Measurements from ENCODE around the gene POLDIP3.

The POLDIP3 gene

DNA sequence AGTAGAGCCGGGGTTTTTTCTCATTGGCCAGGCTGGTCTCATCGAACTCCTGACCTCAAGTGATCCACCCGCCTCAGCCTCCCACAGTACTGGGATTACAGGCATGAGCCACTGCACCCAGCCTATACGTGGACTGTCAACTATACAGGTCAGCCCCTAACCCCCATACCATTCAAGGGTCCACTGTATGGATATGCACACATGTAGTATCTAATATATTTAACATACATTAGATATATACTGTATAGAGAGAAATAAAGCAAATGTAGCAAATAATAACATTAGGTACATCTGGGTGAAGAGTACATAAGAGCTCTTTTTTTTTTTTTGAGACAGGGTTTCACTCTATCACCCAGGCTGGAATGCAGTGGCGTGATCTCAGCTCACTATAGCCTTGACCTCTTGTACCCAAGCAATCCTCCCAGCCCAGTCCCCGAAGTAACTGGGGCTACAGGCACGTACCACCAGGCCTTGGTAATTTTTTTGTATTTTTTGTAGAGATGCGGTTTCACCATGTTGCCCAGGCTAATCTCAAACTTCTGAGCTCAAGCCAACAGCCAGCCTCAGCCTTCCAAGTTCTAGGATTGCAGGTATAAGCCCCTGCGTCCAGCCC is 27.2 kb upstream of the POLDIP3 start:
- DNase-seq = no peak

- no peak for DNase-seq
These were observed 25.0 kb upstream of the POLDIP3 start for GRCh38 chr22:42639541-42640241.

DNA sequence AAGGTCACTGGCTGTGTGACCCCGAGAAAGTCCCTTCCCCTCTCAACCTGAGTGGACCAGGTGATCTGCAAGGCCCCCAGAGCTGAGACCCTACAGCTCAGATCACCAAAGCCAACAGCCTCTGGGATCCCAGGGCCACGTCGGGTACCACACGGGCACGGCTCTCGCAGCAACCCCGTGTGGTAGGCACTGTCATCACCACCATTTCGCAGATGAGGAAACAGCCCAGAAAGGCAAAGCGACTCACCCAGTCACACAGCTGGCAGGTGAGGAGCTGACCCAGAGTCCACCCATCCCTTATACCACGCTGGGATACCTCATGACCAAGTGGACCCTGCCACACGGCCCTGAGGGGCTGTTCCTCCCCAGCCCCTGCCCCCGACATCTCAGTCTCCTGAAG is 22.9 kb upstream of the POLDIP3 start:
- no peak for DNase-seq

DNA sequence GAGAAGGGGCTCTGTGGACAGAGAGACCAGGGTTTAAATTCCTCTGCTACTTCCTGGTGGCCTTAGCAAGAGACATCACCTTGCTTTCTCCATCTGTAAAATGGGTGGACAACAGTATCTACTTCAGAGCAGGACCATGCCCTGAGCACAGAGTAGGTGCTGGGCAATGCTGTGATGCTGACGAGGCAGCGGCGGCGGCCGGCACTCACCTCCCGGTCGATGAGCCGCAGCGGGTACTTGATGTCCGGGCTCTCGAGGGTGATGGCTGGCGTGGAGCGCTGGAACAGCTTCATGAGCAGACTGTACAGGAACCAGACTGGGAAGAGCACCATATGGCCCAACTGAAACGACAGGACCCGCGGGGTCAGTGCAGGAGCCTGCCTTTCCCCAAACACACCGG is 21.8 kb upstream of the POLDIP3 start:
- no peak for DNase-seq

- DNase-seq = no peak
These were observed 20.8 kb upstream of the POLDIP3 start for GRCh38 chr22:42635531-42635930.

DNA sequence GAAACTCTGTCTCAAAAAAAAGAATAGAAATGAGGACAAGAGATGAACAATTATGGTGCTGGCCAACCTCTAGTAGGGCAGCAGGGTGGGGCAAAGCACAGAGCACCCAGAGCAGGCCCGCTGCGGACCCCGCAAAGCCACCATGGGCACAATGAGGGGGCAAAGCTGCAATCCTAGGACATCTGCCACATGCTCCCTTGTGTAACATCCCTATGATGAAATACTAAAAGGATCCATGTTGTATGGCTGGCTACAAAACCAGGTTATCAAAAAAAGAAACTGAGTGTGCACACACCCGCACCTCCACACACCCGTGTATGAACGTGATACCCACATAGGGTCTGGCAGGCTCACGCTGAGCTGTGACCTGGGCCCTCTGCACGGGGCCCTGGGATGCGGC is 18.3 kb upstream of the POLDIP3 start:
- no peak for DNase-seq

DNA sequence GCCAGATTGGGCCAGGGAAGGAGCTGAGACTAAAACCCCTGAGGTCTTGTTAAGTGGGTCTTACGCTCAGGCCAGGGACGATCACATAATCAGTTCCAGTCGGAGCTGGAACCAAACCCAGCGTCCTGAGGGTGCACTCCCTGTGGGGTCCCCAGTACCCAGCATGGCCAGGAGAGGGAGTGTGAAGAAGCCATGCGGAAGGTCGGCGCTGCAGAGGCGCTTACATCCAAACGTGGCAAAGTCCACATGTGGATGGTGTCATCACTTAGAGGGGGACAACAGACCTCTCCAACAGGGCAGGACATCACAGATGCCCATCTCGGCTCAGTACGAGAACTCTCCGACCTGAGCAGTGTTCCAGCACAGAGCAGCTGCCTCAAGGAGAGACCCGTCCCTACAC is 17.4 kb upstream of the POLDIP3 start:
- no peak for DNase-seq

DNA sequence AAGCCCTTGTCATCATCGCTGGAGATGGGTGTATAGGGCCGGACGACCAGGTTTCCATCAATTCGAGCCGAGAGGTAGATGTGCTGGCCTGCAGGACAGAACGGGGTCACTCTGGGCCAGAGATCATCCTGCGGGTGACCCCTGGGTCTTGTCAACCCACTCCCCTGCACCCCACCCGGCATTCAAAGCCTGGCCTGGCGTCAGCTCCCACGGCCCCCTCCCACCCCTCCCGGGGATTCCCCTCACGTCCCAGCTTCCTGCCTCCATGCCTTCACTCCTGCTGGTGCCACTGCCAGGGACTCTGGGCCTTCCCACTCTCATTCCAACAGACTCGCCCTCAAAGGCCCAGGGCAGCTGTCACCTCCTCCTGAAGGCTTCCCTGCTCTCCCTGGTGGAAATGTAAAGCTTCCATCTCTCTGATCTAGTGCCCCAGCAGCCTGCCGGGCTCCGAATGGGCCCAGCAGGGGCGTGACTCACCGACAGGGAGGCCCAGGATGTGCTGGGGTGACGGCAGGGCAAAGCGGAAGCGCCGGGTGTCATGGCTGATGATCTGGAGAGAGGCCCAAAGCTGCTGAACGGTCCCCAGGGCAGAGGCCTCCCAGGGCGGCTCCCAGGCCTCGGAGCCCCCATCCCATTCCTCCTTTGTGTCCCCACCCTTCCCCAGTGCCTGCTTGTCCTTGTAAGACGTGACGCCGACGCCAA is 16.4 kb upstream of the POLDIP3 start:
- DNase-seq = no peak

DNA sequence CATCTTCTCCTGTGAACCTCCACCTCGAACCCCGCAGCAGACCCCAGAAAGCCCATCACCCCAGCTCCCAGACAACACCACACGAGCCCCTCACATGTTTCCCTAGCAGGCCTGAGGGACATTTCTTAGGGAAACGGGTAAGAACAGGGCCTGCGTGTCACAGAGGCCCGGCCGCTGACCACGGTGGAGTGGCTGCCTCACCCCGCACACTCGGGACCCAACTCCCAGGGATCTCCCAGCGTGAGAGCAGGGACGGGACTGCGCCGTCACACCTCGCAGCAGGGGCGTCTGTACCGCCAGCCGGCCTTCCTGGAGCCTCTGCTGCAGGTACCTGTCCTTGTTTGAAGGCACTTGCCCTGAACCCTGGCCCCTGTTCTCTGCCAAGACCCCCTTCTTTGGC is 15.5 kb upstream of the POLDIP3 start:
- no peak for DNase-seq

DNA sequence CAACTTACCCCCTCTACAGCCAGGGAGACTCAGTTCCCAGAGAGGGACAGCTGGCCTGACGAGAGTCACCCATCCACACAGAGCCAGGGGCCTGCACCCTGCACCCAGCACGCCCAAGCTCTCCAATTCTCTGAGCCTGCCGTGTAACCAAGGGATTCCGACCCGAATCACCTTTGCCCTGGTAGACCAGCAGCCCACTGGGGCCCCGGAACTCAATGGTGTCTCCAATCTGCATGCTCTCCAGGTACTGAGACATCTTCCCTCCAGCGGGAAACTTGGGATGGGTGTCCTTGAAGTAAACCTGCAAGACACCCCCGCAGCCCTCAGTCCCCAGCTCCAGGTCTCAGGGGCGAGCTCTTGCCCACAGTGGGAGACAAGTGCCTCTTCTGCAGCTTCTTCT is 13.3 kb upstream of the POLDIP3 start:
- no peak for DNase-seq

GRCh38 chr22:42626951-42627625 is 12.4 kb upstream of the POLDIP3 start:
- no peak for DNase-seq

DNA sequence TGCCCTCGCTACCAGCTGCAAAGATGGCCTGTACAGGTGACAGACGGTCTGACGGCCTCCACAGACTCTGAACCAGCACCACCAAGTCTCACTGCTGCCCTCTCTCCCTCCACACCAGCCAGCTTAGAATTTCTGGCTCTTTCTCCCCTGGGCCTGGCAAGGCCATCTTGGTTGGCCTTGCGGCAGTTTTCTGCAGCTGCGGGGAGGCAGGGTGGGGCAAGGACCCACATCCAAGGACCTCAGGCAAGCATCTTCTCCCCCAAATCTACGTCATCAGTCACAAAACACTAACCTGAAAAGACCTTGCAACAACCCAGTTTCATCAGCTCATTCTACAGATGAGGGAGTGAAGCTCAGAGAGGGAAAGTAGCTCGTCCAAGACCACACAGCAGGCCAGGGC is 11.7 kb upstream of the POLDIP3 start:
- DNase-seq = no peak

GRCh38 chr22:42625416-42625815 is 10.7 kb upstream of the POLDIP3 start:
- no peak for DNase-seq

DNA sequence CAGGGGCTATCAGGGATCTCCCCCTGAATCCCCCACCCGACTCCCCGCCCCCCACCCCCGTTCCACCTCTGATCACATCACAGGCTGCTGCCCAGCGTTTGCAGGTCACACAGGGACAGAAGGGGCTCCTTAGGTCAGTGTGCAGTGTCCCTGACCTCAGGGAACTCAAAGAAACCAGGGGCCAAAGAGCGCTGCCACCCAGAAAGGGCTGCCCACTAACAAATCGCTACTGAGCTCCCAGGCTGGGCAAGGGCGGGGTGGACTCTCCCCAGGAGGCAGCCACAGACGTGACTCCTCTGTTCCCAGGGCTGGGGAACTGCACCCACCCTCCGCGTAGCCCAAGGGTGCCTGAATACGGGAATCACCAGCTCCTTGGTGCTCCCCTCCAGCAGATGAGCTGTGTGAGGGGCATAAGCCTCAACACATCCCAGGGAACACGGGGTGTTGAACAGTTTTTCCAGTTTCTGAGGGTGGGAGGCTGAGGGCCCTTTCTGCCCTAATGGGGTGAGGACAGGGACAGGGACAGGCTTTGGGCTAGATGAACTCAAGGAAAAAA is 9.9 kb upstream of the POLDIP3 start:
- no peak for DNase-seq

- no peak for DNase-seq
These were observed 9.2 kb upstream of the POLDIP3 start for GRCh38 chr22:42623756-42624441.

GRCh38 chr22:42623301-42623751 is 8.6 kb upstream of the POLDIP3 start:
- DNase-seq = no peak

DNA sequence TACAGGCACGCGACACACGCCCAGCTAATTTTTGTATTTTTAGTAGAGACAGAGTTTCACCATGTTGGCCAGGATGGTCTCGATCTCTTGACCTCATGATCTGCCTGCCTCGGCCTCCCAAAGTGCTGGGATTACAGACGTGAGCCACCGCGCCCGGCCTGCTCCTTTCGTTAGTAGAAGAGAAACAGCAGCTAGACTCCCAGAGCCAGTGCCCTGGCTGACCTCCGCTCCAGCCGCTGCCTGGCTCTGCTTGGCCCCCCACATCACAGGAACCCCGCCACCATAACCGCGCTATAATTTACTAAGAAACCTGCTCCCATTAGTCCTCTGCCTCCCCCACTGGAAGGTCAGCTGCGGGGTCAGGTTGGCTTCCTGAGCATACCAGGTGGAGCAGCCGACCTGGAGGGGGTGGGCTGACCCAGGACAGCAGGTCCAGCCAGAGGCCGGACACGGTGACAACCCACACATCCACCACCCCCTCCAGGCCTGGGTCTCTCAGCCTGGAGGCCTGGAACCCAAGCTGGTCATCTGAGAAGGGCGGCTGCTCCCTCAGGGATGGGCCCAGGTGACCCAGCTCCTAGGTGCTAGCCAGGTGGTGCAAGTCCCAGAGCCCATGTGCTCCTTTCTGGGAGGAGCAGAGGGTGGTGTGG is 7.5 kb upstream of the POLDIP3 start:
- no peak for DNase-seq

DNA sequence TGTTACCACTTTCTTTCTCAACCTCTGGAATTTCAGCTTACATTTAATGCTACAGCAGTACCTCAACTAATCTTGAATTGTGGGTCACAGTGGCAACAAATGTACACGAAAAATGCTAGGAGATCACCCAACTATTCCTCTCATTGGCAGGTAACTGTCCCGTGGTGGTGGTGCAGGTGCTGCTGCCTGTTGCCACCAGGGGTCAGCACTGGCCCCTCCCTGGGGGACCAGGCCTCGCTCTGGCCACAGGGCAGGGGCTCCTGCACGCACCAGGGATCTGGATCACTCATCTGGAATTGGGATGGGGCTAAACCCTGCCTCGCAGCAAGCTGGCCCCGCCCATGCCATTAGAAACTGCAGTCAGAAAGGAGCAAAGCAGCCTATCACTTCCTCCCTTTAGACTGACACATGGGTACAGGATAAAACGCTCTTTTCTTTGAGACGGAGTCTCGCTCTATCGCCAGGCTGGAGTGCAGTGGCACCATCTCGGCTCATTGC is 6.9 kb upstream of the POLDIP3 start:
- DNase-seq = no peak

GRCh38 chr22:42620084-42620483 is 5.4 kb upstream of the POLDIP3 start:
- no peak for DNase-seq

GRCh38 chr22:42619261-42620063 is 4.8 kb upstream of the POLDIP3 start:
- no peak for DNase-seq

All from left hindlimb (tissue), 1 donor.